Activated CD8-positive, alpha-beta memory T cell treated with anti-CD3 and anti-CD28 coated beads, Interleukin-2, amount 50 U/mL, for 4 hours (primary cell): Measurements from ENCODE around the gene CRYGD.

Experiments
- DNase-seq: peaks from one replicate; pipeline ENCODE4 v3.0.0-alpha.2; 2020

The CRYGD gene

GRCh38 chr2:208077276-208077675 is 47.0 kb downstream of the CRYGD start:
- DNase-seq, result no peak

- no peak for DNase-seq
Observed at GRCh38 chr2:208074610-208075356, 49.5 kb downstream of the CRYGD start.

GRCh38 chr2:208072250-208072892 is 52.0 kb downstream of the CRYGD start:
- DNase-seq, result peak; percentile 42
